Stimulated activated CD4-positive, alpha-beta T cell treated with anti-CD3 and anti-CD28 coated beads, Interleukin-15, amount 100 ng/mL, for 1 hour (primary cell): ENCODE data around the gene SLCO1B3.
"Not testable (repeated sequence)": the region's sequence is repeated elsewhere in the genome, so short reads cannot be mapped to it uniquely, and the experiment has no call there.

Experiments
- DNase-seq, 2 donors: peaks; one replicate each; pipeline ENCODE4 v3.0.0-alpha.2; 2020; ENCODE audit warnings: low read depth in 1 of 2, low spot score in 1 of 2

Gene SLCO1B3

GRCh38 chr12:20810487-20810886 lies at the start of gene SLCO1B3:
Gene SLCO1B3 (plus strand): TSS chr12:20810705. CDS start chr12:20815739, 5,034 bp downstream.
- no peak for DNase-seq

- DNase-seq = no peak
Measured at GRCh38 chr12:20777420-20777819, 33.1 kb upstream of the SLCO1B3 start.

GRCh38 chr12:20778969-20779368 lies 31.5 kb upstream of the SLCO1B3 start:
- no peak for DNase-seq

- not testable (repeated sequence) for DNase-seq
Measured at GRCh38 chr12:20779971-20780370, 30.5 kb upstream of the SLCO1B3 start.

GRCh38 chr12:20783796-20784357 lies 26.6 kb upstream of the SLCO1B3 start:
- DNase-seq = not testable (repeated sequence)

GRCh38 chr12:20792971-20793370 lies 17.5 kb upstream of the SLCO1B3 start:
- no peak for DNase-seq

GRCh38 chr12:20798554-20798953 lies 12.0 kb upstream of the SLCO1B3 start:
- no peak for DNase-seq

GRCh38 chr12:20800160-20800559 lies 10.3 kb upstream of the SLCO1B3 start:
- DNase-seq = no peak

GRCh38 chr12:20801035-20801434 lies 9.5 kb upstream of the SLCO1B3 start:
- no peak for DNase-seq

- no peak for DNase-seq
Measured at GRCh38 chr12:20805921-20806320, 4.6 kb upstream of the SLCO1B3 start.

- DNase-seq = no peak
Measured at GRCh38 chr12:20807192-20808080, 3.1 kb upstream of the SLCO1B3 start.

GRCh38 chr12:20808521-20808920 lies 2.0 kb upstream of the SLCO1B3 start:
- no peak for DNase-seq

- DNase-seq = no peak
Measured at GRCh38 chr12:20815574-20815973, 5.1 kb downstream of the SLCO1B3 start.

GRCh38 chr12:20822415-20822814 lies 11.9 kb downstream of the SLCO1B3 start:
- DNase-seq = no peak

GRCh38 chr12:20822925-20823324 lies 12.4 kb downstream of the SLCO1B3 start:
- no peak for DNase-seq

- no peak for DNase-seq
Measured at GRCh38 chr12:20829919-20830318, 19.4 kb downstream of the SLCO1B3 start.

- no peak for DNase-seq
Measured at GRCh38 chr12:20830456-20830855, 20.0 kb downstream of the SLCO1B3 start.

GRCh38 chr12:20832911-20833310 lies 22.4 kb downstream of the SLCO1B3 start:
- no peak for DNase-seq

GRCh38 chr12:20852649-20853048 lies 42.1 kb downstream of the SLCO1B3 start:
- DNase-seq = no peak

- no peak for DNase-seq
Measured at GRCh38 chr12:20863056-20863455, 52.6 kb downstream of the SLCO1B3 start.

- DNase-seq = no peak
Measured at GRCh38 chr12:20865873-20866272, 55.4 kb downstream of the SLCO1B3 start.

GRCh38 chr12:20868277-20868676 lies 57.8 kb downstream of the SLCO1B3 start:
- DNase-seq = no peak

- DNase-seq = no peak
Measured at GRCh38 chr12:20883288-20883687, 72.8 kb downstream of the SLCO1B3 start.
